OCI-LY7 (cell line): ENCODE measurements around the gene FAM131C.

Source experiments
- EZH2phosphoT487 ChIP-seq: fragments of 200-600 bp; sonication (generic); IDR thresholded peaks from 2 replicates; pipeline ENCODE4 v1.6.1; 2018; ENCODE audit warnings: low read depth, borderline replicate concordance, mild to moderate bottlenecking, mixed run types, antibody characterized with exemption, low read length, moderate library complexity, mixed read lengths
- TF ChIP-seq, protein P1 (sequence below): fragments of 200-600 bp; sonication (generic); conservative IDR thresholded peaks from 2 replicates; pipeline ENCODE4 v1.5.1; 2014; ENCODE audit warnings: mild to moderate bottlenecking, antibody characterized with exemption, low read length, moderate library complexity, mixed read lengths

DNA sequence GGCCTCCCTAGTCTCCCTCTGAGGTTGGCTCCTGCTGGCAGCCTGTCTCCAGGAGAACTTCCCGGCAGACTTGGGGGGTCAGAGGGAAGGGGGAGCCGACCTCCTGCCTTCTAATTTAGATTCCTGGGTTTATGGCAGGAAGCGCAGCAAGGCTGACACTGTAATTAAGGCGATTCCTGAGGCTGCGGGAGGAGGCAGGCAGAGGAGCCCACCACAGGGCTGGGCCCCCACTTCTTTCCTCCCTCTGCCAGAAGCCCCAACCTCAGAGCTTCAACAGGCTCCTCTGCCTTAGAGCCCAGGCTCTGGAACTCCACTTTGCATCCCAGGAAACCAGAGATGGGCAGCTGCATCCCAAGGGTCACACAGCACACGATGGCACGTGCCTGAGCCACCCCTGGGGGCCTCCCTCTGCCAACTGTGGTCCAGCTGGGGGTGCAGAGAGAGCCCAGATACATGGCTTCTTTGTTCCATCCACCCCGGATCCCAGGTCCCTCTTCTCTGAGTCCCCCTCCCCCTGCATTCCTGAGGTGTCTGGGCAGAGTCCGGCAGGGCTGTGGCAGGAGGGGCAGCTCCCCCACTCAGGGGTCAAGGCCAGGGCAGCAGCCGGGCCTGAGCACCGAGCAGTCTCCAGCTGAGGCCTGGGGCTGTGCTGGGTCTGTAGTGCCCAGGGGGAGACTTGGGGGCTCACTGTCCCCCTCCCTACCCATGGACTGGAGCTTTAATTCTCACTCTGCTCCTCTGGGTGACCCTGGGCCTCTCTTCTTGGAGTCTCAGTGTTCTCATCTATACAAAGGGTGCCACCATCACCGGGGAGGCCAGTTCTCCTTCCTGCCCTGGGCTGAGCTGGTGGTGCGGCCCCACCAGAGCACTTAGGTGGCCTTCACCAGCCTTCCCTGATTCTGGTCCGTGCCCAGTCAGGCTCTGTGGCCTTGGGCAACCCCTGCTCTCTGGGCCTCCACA lies 39.4 kb upstream of the FAM131C start:
- TF ChIP-seq, protein P1, sequence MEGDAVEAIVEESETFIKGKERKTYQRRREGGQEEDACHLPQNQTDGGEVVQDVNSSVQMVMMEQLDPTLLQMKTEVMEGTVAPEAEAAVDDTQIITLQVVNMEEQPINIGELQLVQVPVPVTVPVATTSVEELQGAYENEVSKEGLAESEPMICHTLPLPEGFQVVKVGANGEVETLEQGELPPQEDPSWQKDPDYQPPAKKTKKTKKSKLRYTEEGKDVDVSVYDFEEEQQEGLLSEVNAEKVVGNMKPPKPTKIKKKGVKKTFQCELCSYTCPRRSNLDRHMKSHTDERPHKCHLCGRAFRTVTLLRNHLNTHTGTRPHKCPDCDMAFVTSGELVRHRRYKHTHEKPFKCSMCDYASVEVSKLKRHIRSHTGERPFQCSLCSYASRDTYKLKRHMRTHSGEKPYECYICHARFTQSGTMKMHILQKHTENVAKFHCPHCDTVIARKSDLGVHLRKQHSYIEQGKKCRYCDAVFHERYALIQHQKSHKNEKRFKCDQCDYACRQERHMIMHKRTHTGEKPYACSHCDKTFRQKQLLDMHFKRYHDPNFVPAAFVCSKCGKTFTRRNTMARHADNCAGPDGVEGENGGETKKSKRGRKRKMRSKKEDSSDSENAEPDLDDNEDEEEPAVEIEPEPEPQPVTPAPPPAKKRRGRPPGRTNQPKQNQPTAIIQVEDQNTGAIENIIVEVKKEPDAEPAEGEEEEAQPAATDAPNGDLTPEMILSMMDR, result no peak
- no peak for TF ChIP-seq EZH2phosphoT487
